Osteocyte (in vitro differentiated cells): Measurements from ENCODE around the gene SMIM38. TPM values are rescaled to one million over a fixed set of nuclear protein-coding genes. Genes with fewer than 3 reads are reported as not detected.

Experiments used
- DNase-seq: peaks from one replicate; pipeline ENCODE4 v3.0.0; 2021; ENCODE audit warnings: mixed read lengths; ENCODE audit not compliant: unreplicated experiment; ENCODE audit errors: extremely low spot score
- H3K27ac Mint-ChIP-seq: one replicate; pipeline ENCODE4 v1.8.0; 2021; ENCODE audit warnings: mild to moderate bottlenecking, mixed read lengths; ENCODE audit not compliant: unreplicated experiment
- H3K27me3 Mint-ChIP-seq: one replicate; pipeline ENCODE4 v1.8.0; 2021; ENCODE audit warnings: mixed read lengths; ENCODE audit not compliant: unreplicated experiment
- H3K36me3 Mint-ChIP-seq: one replicate; pipeline ENCODE4 v1.8.0; 2021; ENCODE audit warnings: mixed read lengths; ENCODE audit not compliant: unreplicated experiment
- H3K4me1 Mint-ChIP-seq: one replicate; pipeline ENCODE4 v1.8.0; 2021; ENCODE audit warnings: mixed read lengths; ENCODE audit not compliant: unreplicated experiment
- H3K4me3 Mint-ChIP-seq: one replicate; pipeline ENCODE4 v1.8.0; 2021; ENCODE audit warnings: mild to moderate bottlenecking, moderate library complexity, mixed read lengths; ENCODE audit not compliant: unreplicated experiment
- H3K9me3 Mint-ChIP-seq: one replicate; pipeline ENCODE4 v1.8.0; 2021; ENCODE audit warnings: mixed read lengths; ENCODE audit not compliant: unreplicated experiment
- CTCF ChIP-seq: fragments of 200-600 bp; sonication (generic); IDR thresholded peaks from 2 replicates; pipeline ENCODE4 v1.5.0; 2021; ENCODE audit warnings: antibody characterized with exemption, mild to moderate bottlenecking, moderate library complexity
- total RNA-seq: library from RNA; stranded (reverse); gene quantifications from 2 replicates; pipeline ENCODE4 v1.2.1, GENCODE V29; 2021

Gene SMIM38
- total RNA-seq, 1 donor from 2014 or later: 1.0 TPM

GRCh38 chr11:69199583-69200315 is 44.0 kb downstream of the SMIM38 start:
- H3K36me3 Mint-ChIP-seq: no peaks in the 10 kb centered on the region
- H3K4me3 Mint-ChIP-seq: no peak overlapping the region
- peaks cover 6% of the 10 kb centered on the region for H3K27me3 Mint-ChIP-seq
- peaks cover 3% of the 10 kb centered on the region for H3K4me1 Mint-ChIP-seq
- H3K27ac Mint-ChIP-seq: no peak overlapping the region
- H3K9me3 Mint-ChIP-seq: no peaks in the 10 kb centered on the region
- no peak for TF ChIP-seq CTCF
- no peak for DNase-seq

GRCh38 chr11:69200331-69201065 is 44.8 kb downstream of the SMIM38 start:
- no peak for TF ChIP-seq CTCF
- Mint-ChIP-seq H3K4me3 (no peak overlapping the region), H3K36me3 (no peaks in the 10 kb centered on the region), H3K9me3 (no peaks in the 10 kb centered on the region), H3K27ac (no peak overlapping the region), H3K4me1 (peaks cover 3% of the 10 kb centered on the region), H3K27me3 (peaks cover 6% of the 10 kb centered on the region)
- DNase-seq: no peak

- H3K4me1 Mint-ChIP-seq: peaks cover 3% of the 10 kb centered on the region
- H3K27me3 Mint-ChIP-seq: peaks cover 6% of the 10 kb centered on the region
- no peaks in the 10 kb centered on the region for H3K9me3 Mint-ChIP-seq
- H3K4me3 Mint-ChIP-seq: no peak overlapping the region
- DNase-seq: no peak
- no peaks in the 10 kb centered on the region for H3K36me3 Mint-ChIP-seq
- no peak for TF ChIP-seq CTCF
- H3K27ac Mint-ChIP-seq: no peak overlapping the region
These were observed 45.3 kb downstream of the SMIM38 start for GRCh38 chr11:69201066-69201365.

- H3K27ac Mint-ChIP-seq: no peak overlapping the region
These were observed 46.1 kb downstream of the SMIM38 start for GRCh38 chr11:69201764-69202370.

More at GRCh38 chr11:69201764-69202370, 46.1 kb downstream of the SMIM38 start:
- Mint-ChIP-seq H3K27me3 (peaks cover 6% of the 10 kb centered on the region), H3K4me3 (no peak overlapping the region), H3K4me1 (peaks cover 3% of the 10 kb centered on the region), H3K9me3 (no peaks in the 10 kb centered on the region), H3K36me3 (no peaks in the 10 kb centered on the region)
- no peak for DNase-seq
- no peak for TF ChIP-seq CTCF
